A549 (cell line): Measurements from ENCODE around the gene MAPKAP1. TPM values are rescaled to one million over a fixed set of nuclear protein-coding genes. Genes with fewer than 3 reads are reported as not detected.

Source experiments
- ATAC-seq, 2 experiments: fragments of 200-7000 bp in 1 of 2; fragments of >200 bp in 1 of 2; cut with Nextera tagmentation in 1 of 2; cut with Tn5 transposase in 1 of 2; 3 replicates each; pipeline versions ENCODE4 v1.8.0 to v1.9.1; 2018 to 2020; ENCODE audit warnings: mild to moderate bottlenecking in 1 of 2, moderate library complexity in 1 of 2
- CTCF ChIA-PET: fragments of 300-600 bp; sonication (Branson Sonifier 250); formaldehyde crosslinking; extraction: SDS; loops from one replicate; lab custom pipeline; 2021; ENCODE audit warnings: antibody characterized with exemption, inconsistent platforms; lab: Yijun Ruan, JAX
- POLR2A ChIA-PET: fragments of 350-600 bp; formaldehyde crosslinking; extraction: SDS; loops from one replicate; lab custom pipeline; 2021; ENCODE audit warnings: antibody characterized with exemption, inconsistent platforms; lab: Yijun Ruan, JAX
- DNase-seq, 2 experiments: peaks; one replicate each; pipeline versions ENCODE4 v3.0.0 to v3.0.0-alpha.2; 2011 to 2016; ENCODE audit warnings: low read depth in 1 of 2, low spot score in 1 of 2
- FAIRE-seq: peaks from 2 replicates; lab custom pipeline; 2011; peaks lifted over from hg19 to GRCh38; lab: Jason Lieb, UNC
- H3K27ac ChIP-seq, 2 experiments: fragments of >200 bp; sonication (Bioruptor Twin); formaldehyde crosslinking; 3 replicates each; pipeline ENCODE4 v1.5.1; 2016 to 2017
- H3K4me1 ChIP-seq: fragments of >200 bp; sonication (Bioruptor Twin); formaldehyde crosslinking; 3 replicates; pipeline ENCODE4 v1.6.1; 2016
- H3K4me2 ChIP-seq: fragments of >200 bp; sonication (Bioruptor Twin); formaldehyde crosslinking; 3 replicates; pipeline ENCODE4 v1.6.1; 2016
- H3K4me3 ChIP-seq: fragments of >200 bp; sonication (Bioruptor Twin); formaldehyde crosslinking; 3 replicates; pipeline ENCODE4 v1.5.1; 2016
- H3K9me3 ChIP-seq: fragments of >200 bp; sonication (Bioruptor Twin); formaldehyde crosslinking; 3 replicates; pipeline ENCODE4 v1.6.1; 2016
- BHLHE40 ChIP-seq: IDR thresholded peaks from 2 replicates; pipeline ENCODE4 v1.6.1; 2012; ENCODE audit warnings: low read depth, low read length, inconsistent platforms
- CBX2 ChIP-seq: fragments of 200-600 bp; sonication (generic); IDR thresholded peaks from 2 replicates; pipeline ENCODE4 v1.6.1; 2016; ENCODE audit warnings: low read depth, mild to moderate bottlenecking, borderline replicate concordance
- CBX8 ChIP-seq: fragments of 200-600 bp; sonication (generic); IDR thresholded peaks from 2 replicates; pipeline ENCODE4 v1.6.1; 2016
- CHD2 ChIP-seq: fragments of 150-350 bp; IDR thresholded peaks from 2 replicates; pipeline ENCODE4 v1.6.1; 2014; ENCODE audit warnings: low read length; ENCODE audit not compliant: partially characterized antibody
- ESRRA ChIP-seq: fragments of 150-350 bp; IDR thresholded peaks from 2 replicates; pipeline ENCODE4 v1.6.1; 2014; ENCODE audit warnings: mild to moderate bottlenecking, low read length, borderline replicate concordance
- HEYL ChIP-seq: fragments of 250-450 bp; sonication (Bioruptor Pico); IDR thresholded peaks from 2 replicates; pipeline ENCODE4 v1.8.0; 2021; ENCODE audit warnings: mild to moderate bottlenecking, moderate library complexity
- HOXB13 ChIP-seq: fragments of 250-450 bp; sonication (Bioruptor Pico); IDR thresholded peaks from 2 replicates; pipeline ENCODE4 v1.5.0; 2020; ENCODE audit warnings: low read depth, mild to moderate bottlenecking, moderate library complexity
- HOXB5 ChIP-seq: fragments of 250-450 bp; sonication (Bioruptor Pico); IDR thresholded peaks from 2 replicates; pipeline ENCODE4 v1.5.0; 2020; ENCODE audit warnings: mild to moderate bottlenecking, moderate library complexity
- JUN ChIP-seq, 2 experiments: fragments of >200 bp; sonication (Bioruptor Twin); formaldehyde crosslinking; IDR thresholded peaks; 2 replicates in 1 of 2; 3 replicates in 1 of 2; pipeline ENCODE4 v1.6.1; 2016 to 2017
- KDM1A ChIP-seq: fragments of 200-600 bp; sonication (generic); IDR thresholded peaks from 2 replicates; pipeline ENCODE4 v1.6.1; 2016; ENCODE audit warnings: low read depth, mild to moderate bottlenecking
- MAFK ChIP-seq: fragments of 450-650 bp; IDR thresholded peaks from 2 replicates; pipeline ENCODE4 v1.6.1; 2014; ENCODE audit not compliant: partially characterized antibody
- MYC ChIP-seq: IDR thresholded peaks from 2 replicates; pipeline ENCODE4 v1.6.1; 2012; ENCODE audit warnings: mild to moderate bottlenecking, inconsistent platforms, low read length, improper control_type of control experiment, borderline replicate concordance
- PHF8 ChIP-seq: fragments of 200-600 bp; sonication (generic); IDR thresholded peaks from 2 replicates; pipeline ENCODE4 v1.6.1; 2016; ENCODE audit warnings: low read depth, mild to moderate bottlenecking, antibody characterized with exemption, moderate library complexity, borderline replicate concordance
- POLR2A ChIP-seq: IDR thresholded peaks from 2 replicates; pipeline ENCODE4 v1.6.1; 2012; ENCODE audit warnings: mild to moderate bottlenecking, low read length
- POLR2AphosphoS2 ChIP-seq: conservative IDR thresholded peaks from 2 replicates; pipeline ENCODE4 v1.6.1; 2012; ENCODE audit warnings: low read length, improper control_type of control experiment, inconsistent platforms
- RCOR1 ChIP-seq: fragments of 150-350 bp; IDR thresholded peaks from 2 replicates; pipeline ENCODE4 v1.6.1; 2014; ENCODE audit warnings: antibody characterized with exemption, low read length, low read depth
- RFX5 ChIP-seq: fragments of 450-650 bp; IDR thresholded peaks from 2 replicates; pipeline ENCODE4 v1.7.1; 2014; ENCODE audit warnings: antibody characterized with exemption, mild to moderate bottlenecking, moderate library complexity
- RNF2 ChIP-seq: fragments of 200-600 bp; sonication (generic); IDR thresholded peaks from 2 replicates; pipeline ENCODE4 v1.6.1; 2016; ENCODE audit warnings: low read depth, mild to moderate bottlenecking, antibody characterized with exemption, moderate library complexity, borderline replicate concordance
- TFCP2L1 ChIP-seq: fragments of 250-450 bp; sonication (Bioruptor Pico); IDR thresholded peaks from 2 replicates; pipeline ENCODE4 v1.5.0; 2021; ENCODE audit warnings: mild to moderate bottlenecking
- ZC3H11A ChIP-seq: fragments of 450-650 bp; IDR thresholded peaks from 2 replicates; pipeline ENCODE4 v1.6.1; 2014; ENCODE audit warnings: antibody characterized with exemption, mild to moderate bottlenecking
- ZFP36 ChIP-seq: fragments of 450-650 bp; IDR thresholded peaks from 2 replicates; pipeline ENCODE4 v1.6.1; 2014; ENCODE audit warnings: borderline replicate concordance; ENCODE audit not compliant: partially characterized antibody
- ZNF302 ChIP-seq: fragments of 250-450 bp; sonication (Bioruptor Pico); IDR thresholded peaks from 2 replicates; pipeline ENCODE4 v1.9.0; 2021; ENCODE audit warnings: inconsistent platforms, mild to moderate bottlenecking, moderate library complexity
- ZSCAN20 ChIP-seq: fragments of 250-450 bp; sonication (Bioruptor Pico); IDR thresholded peaks from 2 replicates; pipeline ENCODE4 v1.8.0; 2022; ENCODE audit warnings: mild to moderate bottlenecking, moderate library complexity
- WGBS: methylation state at CpG from one replicate; pipeline ENCODE4 v1.1.6; 2017; ENCODE audit errors: missing lambda C conversion rate; 5-methylcytosine and 5-hydroxymethylcytosine counted together
- polyA plus RNA-seq, 4 experiments: library from polyadenylated mRNA; depleted of rRNA in 3 of 4; stranded (reverse); fragments of >200 nt; fragmentation: RNase III in 1 of 4; extraction: RNeasy Plus Mini Kit Qiagen cat#74134 plus additional on column Dnase treatment in 1 of 4; gene quantifications; 2 replicates in 3 of 4; 3 replicates in 1 of 4; pipeline ENCODE4 v1.2.3, GENCODE V29; 2011 to 2017
- TF ChIP-seq, protein P1 (sequence below): IDR thresholded peaks from 2 replicates; pipeline ENCODE4 v1.6.1; 2012; ENCODE audit warnings: low read depth, borderline replicate concordance
- TF ChIP-seq, protein P2 (sequence below): fragments of >200 bp; sonication (Bioruptor Twin); formaldehyde crosslinking; IDR thresholded peaks from 3 replicates; pipeline ENCODE4 v1.5.1; 2016
- TF ChIP-seq, protein P3 (sequence below): fragments of >200 bp; sonication (Bioruptor Twin); formaldehyde crosslinking; IDR thresholded peaks from 2 replicates; pipeline ENCODE4 v1.6.1; 2016

Gene MAPKAP1
- polyA plus RNA-seq, 2 of the 4 experiments (the other 2 are of a cell fraction): 49.9 to 119 TPM

DNA sequence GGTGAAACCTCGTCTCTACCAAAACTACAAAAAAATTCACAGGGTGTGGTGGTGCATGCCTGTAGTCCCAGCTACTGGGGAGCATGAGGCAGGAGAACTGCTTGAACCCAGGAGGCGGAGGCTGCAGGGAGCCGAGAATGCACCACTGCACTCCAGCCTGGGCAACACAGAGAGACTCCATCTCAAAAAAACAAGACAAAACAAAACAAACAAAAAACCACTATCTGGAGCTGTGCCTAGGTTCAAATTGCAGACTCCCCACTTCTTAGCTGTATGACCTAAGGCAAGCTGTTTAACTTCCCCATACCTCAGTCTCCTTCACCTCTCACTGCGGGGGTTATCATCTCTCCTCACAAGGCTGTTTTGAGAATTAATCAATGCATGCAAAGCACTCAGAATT, 68.0 kb downstream of the MAPKAP1 start:
- POLR2A ChIA-PET: no interaction called here
- WGBS: 91% methylated on average over 4 of the region's 4 CpGs
- peaks cover 7% of the 10 kb centered on the region; the same call in 2 of the 3 replicates for H3K4me1 ChIP-seq

DNA sequence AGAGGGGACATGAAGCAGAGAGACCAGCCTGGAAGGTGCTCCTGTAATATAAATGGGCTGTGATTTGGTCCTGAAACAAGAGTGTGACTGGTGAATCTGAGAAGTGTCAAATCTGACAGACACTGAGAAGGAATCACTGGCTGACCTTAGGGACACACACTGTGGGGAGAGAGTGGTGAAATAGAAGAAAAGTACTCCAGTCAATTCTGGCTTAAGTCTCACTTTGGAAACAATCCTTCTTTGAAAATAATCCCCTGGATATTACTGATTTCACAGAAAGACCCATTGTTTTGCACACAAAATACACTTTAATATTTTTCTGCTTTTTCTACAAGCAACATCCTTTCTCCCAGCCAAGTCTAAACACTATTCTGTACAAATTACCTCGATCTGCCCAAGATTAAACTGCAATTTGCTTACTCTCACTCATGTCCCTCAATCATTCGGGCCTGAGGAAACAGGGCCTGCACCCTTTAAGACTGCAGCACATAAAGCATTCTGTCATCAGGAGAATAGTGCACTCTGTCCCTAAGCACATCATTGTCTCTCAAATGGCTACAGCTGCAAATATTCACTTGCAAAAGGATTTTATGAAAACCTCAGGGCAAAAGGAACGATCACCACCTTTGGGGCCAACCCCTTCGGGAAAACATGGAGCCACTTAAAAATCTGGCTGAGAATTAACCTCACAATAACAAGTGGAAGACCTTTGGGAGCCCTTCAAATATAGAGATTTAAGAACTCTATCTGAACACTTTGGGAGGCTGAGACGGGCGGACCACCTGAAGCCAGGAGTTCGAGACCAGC, 68.6 kb downstream of the MAPKAP1 start:
- ATAC-seq: no peak
- no peak for FAIRE-seq
- H3K4me3 ChIP-seq: no peak overlapping the region
- 82% methylated on average over 7 of the region's 7 CpGs for WGBS
- H3K4me2 ChIP-seq: no peak overlapping the region
- no peak overlapping the region for H3K27ac ChIP-seq
- POLR2A ChIA-PET: no interaction called here
- H3K9me3 ChIP-seq: no peaks in the 10 kb centered on the region
- no peak for TF ChIP-seq ZFP36
- no peak for TF ChIP-seq TFCP2L1 (CRISPR knock-in tag)
- TF ChIP-seq ESRRA: no peak
- no peak for TF ChIP-seq BHLHE40
- TF ChIP-seq ZC3H11A: no peak
- no peak for DNase-seq
- CTCF ChIA-PET: interaction anchor here (1.1 kb wide), 2 partner anchors 9 to 80 kb away, joined by 3 read pairs; no protein-coding TSS in a partner anchor
- H3K4me1 ChIP-seq: peaks cover 12% of the 10 kb centered on the region

More for the DNA sequence above, 68.0 kb downstream of the MAPKAP1 start:
- TF ChIP-seq HOXB5 (no peak), ZSCAN20 (CRISPR knock-in tag) (no peak), CBX8 (no peak), HOXB13 (CRISPR knock-in tag) (no peak)
- TF ChIP-seq, protein P1, sequence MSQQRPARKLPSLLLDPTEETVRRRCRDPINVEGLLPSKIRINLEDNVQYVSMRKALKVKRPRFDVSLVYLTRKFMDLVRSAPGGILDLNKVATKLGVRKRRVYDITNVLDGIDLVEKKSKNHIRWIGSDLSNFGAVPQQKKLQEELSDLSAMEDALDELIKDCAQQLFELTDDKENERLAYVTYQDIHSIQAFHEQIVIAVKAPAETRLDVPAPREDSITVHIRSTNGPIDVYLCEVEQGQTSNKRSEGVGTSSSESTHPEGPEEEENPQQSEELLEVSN: no peak
- H3K27ac ChIP-seq: no peak overlapping the region
- no peak for DNase-seq
- no peak overlapping the region for H3K4me3 ChIP-seq
- no peak overlapping the region for H3K4me2 ChIP-seq
- no peak for ATAC-seq
- no peaks in the 10 kb centered on the region for H3K9me3 ChIP-seq
- CTCF ChIA-PET: interaction anchor here (1.1 kb wide), 2 partner anchors 8 to 81 kb away, joined by 3 read pairs; no protein-coding TSS in a partner anchor
- no peak for FAIRE-seq

DNA sequence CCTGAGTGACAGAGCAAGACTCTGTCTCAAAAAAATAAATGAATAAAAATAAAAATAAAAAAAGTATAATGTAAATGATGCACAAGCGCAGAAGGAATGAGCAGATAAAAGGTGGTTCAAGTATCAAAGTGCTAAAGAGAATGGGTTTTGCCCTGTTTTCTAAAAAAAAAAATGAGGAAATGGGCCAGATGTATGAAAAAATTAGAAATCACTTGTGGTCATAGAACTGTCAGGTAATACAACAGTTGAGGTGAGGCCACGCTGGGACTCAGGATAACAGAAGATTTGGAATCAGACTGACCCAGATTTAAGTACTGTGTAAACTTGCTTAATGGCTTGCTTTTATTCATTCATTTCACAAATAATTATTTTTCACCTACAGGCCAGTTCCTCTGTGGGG, 69.8 kb downstream of the MAPKAP1 start:
- ATAC-seq: no peak

More for the DNA sequence above, 69.8 kb downstream of the MAPKAP1 start:
- FAIRE-seq (no peak), DNase-seq (no peak)
- WGBS: 99% methylated on average over 2 of the region's 2 CpGs
- Histone ChIP-seq H3K27ac (no peak overlapping the region), H3K4me2 (no peak overlapping the region), H3K9me3 (no peaks in the 10 kb centered on the region), H3K4me3 (no peak overlapping the region), H3K4me1 (peaks cover 24% of the 10 kb centered on the region)
- TF ChIP-seq MAFK (no peak), ZNF302 (CRISPR knock-in tag) (no peak), KDM1A (no peak), POLR2A (no peak), MYC (no peak), RNF2 (no peak), RFX5 (no peak), POLR2AphosphoS2 (no peak), CHD2 (no peak), JUN (IDR thresholded peaks at IDR 0.05) (no peak), HEYL (CRISPR knock-in tag) (no peak), CBX2 (no peak), RCOR1 (no peak), PHF8 (no peak)
- TF ChIP-seq, protein P1: no peak
- TF ChIP-seq, protein P2, sequence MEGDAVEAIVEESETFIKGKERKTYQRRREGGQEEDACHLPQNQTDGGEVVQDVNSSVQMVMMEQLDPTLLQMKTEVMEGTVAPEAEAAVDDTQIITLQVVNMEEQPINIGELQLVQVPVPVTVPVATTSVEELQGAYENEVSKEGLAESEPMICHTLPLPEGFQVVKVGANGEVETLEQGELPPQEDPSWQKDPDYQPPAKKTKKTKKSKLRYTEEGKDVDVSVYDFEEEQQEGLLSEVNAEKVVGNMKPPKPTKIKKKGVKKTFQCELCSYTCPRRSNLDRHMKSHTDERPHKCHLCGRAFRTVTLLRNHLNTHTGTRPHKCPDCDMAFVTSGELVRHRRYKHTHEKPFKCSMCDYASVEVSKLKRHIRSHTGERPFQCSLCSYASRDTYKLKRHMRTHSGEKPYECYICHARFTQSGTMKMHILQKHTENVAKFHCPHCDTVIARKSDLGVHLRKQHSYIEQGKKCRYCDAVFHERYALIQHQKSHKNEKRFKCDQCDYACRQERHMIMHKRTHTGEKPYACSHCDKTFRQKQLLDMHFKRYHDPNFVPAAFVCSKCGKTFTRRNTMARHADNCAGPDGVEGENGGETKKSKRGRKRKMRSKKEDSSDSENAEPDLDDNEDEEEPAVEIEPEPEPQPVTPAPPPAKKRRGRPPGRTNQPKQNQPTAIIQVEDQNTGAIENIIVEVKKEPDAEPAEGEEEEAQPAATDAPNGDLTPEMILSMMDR: no peak
- TF ChIP-seq, protein P3, sequence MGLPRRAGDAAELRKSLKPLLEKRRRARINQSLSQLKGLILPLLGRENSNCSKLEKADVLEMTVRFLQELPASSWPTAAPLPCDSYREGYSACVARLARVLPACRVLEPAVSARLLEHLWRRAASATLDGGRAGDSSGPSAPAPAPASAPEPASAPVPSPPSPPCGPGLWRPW: no peak
- CTCF ChIA-PET: interaction anchor here (0.7 kb wide), 1 partner anchor 230 kb away, joined by 3 read pairs; no protein-coding TSS in a partner anchor
- POLR2A ChIA-PET: interaction anchor here (1.0 kb wide), 1 partner anchor 70 kb away, joined by 3 read pairs; the partner anchor contains the start of gene MAPKAP1
